GM21528 (cell line): ENCODE results near the gene JPH2.

ENCODE experiments used
- ATAC-seq: cut with Tn5 transposase; IDR thresholded peaks from one replicate; pipeline ENCODE4 v1.9.1; 2021; ENCODE audit warnings: mild to moderate bottlenecking, moderate library complexity; ENCODE audit not compliant: unreplicated experiment, low FRiP score

JPH2 gene

GRCh38 chr20:44110816-44111568 is 76.0 kb downstream of the JPH2 start:
- ATAC-seq, result no peak

DNA sequence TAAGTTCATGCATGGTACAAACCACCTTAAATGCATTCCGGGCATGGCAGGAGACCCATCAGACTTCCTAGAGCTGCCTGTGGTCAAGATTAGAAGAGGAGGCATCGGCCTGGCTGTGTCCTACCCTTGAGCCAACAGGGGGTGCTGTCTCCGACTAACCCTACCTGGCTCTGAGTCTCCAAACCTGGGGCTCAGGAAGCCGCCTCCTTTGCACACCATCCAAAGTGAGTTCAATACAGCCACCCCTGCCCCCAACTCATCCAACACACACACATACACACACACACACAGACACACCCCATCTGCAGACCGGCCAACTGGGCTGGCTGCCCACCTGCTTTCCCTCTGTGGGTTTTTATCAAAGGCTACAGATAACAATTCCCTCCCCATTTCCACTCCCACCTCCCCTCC is 77.0 kb downstream of the JPH2 start:
- no peak for ATAC-seq

- ATAC-seq, result no peak
Measured at GRCh38 chr20:44106615-44107014, 80.4 kb downstream of the JPH2 start.

DNA sequence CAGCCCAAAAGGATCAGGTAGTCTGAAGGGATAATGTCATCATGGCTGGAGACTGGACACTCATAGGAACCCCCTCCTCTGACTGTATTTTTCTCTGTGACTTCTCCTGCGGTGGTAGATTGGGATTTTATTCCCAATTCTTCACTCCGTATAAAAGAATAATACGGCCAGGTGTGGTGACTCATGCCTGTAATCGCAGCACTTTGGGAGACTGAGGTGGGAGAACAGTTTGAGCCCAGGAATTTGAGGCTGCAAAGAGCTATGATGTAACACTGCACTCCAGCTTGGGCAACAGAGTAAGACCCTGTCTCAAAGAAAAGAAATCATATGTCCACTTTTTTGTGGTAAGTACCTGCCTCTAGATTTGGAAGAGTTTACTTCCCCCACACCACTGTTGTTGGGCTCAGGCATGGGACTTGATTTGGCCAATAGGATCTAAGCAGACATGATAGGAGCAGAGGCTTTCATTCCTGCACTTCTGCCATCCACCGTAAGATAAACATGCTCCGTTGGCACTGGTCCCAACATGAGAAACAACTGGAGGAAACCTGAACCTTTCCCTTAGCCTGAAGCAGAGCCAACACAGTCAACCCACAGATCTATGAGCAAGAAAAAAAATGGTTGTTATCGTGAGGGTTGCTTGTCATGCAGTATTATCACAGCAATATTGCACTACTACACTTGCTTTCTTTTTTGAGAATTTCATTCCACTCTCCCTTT is 82.0 kb downstream of the JPH2 start:
- no peak for ATAC-seq

- ATAC-seq, result no peak
Measured at GRCh38 chr20:44102582-44102981, 84.4 kb downstream of the JPH2 start.

DNA sequence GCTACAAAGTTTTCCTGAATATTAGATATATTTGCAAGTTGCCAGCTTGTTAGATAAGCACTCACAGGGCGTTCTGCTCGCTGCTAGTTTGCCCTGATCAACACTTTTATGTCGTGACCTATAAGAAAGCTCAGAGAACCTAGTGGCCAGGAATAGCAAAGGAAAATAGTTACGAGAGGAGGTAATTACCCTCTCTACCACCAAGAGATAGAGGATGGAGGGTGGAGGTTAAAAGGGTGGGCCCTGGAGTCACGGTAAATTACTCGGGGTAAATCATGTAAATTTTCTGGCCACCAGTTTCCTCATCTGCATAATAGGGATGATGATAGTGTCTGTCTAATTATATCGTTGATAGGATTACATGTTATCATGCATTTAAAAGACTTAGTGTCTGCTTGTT is 87.2 kb downstream of the JPH2 start:
- ATAC-seq, result no peak

DNA sequence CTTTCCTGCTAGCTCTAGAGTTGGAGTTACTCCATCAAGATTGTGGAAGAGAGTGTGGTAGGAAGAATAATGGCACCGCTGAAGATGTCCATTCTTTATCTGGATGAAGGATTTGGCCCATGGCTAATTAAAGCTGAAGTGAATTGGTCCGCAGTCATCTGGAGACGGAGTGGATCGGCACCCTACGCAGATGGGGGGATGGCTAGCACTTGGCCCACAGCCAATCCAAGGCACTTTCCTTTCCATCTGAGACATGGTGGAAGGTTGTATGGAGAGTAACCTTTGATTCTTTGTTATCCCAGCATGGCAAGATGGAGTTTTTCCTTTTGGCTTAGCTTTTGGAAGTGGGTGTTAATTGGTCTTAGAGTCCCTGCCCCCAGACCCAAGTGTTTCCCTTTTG is 88.3 kb downstream of the JPH2 start:
- no peak for ATAC-seq

DNA sequence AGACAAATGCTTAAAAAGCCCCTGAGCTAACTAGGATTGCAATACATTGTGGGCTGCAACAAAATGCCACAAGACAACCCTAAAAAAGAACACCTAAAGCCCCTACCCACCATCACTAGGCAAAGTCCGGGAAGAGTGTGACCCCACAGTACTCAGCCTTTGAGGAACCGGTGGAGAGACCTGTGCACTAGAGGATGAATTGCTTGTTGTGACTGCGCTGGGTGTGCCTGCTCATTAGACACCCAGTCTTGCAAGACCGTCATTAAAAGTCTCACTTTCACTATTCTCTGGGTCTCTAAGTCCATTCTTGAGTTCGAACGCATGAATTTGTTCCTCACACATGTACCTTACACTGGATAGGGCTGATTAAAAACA is 88.7 kb downstream of the JPH2 start:
- no peak for ATAC-seq

DNA sequence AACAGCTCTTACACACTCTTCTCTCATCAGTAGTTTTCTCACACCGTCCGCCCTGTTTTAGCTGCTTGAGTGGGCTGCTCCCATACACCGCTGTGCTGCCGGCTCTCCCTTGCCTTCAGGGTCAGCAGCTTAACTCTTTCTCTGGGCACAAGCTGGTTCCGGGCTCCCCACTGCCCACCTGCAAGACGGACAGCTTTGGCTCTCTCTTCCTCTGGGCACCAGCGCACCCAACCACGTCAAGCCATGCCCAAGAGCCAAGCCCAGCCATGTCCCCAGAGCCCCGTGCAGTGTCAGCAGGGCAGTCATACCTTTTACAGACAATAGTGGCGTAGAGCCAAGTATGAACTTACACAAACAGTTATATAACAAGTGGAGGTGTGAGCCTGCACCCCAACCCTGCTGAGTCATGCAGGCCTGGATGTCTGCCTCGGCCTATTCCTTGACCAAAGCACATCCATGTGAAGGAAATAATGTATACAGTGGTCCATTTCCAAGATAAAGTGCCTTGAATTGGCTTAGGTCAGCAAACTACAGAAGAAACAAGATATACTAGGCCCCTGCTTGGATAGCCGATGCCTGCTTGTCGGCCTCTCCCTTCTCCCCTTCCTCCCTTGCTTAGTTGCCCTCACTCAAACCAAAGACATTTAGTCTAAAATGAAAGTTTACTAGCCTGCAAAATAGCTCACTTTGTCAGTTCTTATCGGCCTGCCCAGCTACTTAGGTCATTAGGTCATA is 89.3 kb downstream of the JPH2 start:
- ATAC-seq, result no peak

DNA sequence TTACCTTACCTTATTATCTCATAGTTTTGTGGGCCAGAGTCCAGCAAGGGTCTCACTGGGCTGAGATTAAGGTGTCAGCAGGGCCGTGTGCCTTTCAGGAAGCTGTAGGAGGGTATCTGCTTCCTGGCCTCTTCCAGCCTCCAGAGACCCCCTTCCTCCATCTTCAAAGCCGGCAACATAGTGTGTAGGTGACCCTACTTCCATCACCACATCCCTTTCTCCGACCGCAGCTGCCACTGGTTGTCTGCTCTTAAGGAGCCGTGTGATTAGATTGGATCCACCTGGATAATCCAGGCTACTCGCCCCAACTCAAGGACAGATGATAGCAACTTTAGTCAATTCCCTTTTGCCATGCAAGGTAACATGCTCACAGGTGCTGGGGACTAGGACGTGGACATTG is 91.2 kb downstream of the JPH2 start:
- ATAC-seq, result no peak

GRCh38 chr20:44093249-44093582 is 93.8 kb downstream of the JPH2 start:
- ATAC-seq, result no peak

- ATAC-seq, result no peak
Measured at GRCh38 chr20:44092551-44093248, 94.3 kb downstream of the JPH2 start.

DNA sequence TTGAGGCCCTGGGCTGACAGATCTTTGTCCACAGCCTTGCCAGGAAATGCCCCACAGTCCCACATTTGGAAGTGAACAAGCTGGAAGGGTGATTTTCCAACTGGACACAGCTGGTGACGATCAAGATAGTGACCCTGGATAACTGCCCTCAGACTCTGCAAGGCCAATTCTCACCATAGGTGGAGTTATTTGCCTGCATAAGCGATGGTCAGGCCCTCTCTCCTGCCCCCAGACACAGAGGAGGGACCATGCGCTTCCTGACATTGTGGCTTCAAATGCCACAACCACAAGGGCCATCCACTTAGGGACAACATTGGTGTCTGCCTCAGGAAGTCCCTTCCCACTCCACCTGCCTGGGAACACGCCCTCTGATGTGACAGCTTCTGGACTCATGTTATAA is 96.0 kb downstream of the JPH2 start:
- no peak for ATAC-seq

DNA sequence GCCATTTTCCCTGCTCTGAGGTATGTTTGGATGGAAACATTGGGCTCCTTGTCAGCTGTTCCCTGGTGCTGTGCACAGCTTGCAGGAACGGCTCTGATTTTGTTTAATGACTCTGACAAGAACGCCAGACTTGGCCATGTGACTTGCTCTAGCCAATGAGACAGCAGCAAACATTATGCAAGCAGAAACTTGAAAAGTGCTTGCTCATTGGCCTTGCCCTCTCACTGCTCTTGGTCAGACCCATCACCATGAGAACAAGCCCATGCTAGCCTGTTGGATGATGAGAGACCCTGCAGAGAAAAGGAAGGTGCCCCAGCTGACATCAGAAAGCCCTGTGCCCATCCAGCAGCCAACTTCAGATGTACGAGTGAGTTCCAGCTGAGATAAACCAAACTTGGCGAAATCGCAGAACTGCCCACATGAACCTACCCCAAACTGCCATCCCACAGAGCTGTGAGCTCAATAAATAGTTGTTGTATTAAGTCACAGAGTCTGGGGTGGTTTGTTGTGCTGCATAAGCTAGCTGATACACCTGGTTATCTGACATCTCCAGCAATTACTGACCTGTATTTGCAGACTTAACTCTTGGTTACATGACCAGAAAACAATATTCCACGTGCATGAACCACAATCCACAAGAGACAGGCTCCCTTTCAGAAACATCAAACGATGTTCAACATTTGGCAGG is 96.9 kb downstream of the JPH2 start:
- ATAC-seq, result no peak

- ATAC-seq, result no peak
Measured at GRCh38 chr20:44087857-44088120, 99.2 kb downstream of the JPH2 start.

- no peak for ATAC-seq
Measured at GRCh38 chr20:44087051-44087856, 99.7 kb downstream of the JPH2 start.

- no peak for ATAC-seq
Measured at GRCh38 chr20:44085616-44086434, 101.2 kb downstream of the JPH2 start.

GRCh38 chr20:44084891-44085290 is 102.1 kb downstream of the JPH2 start:
- ATAC-seq, result no peak

DNA sequence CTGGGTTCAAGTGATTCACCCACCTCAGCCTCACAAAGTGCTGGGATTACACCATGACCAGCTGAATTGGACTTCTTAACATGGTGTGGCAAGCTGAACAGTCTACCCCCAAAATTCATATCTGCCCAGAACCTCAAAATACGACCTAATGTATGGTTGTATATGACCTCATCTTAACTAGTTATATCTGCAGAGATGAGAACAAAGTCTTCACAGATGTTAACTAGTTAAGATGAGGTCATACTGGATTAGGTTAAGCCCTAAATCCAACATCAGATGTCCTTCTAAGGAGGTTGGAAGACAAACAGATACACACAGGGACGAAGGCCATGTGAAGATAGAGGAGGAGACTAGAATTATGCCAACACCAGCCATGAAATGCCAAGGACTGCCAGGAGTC is 102.5 kb downstream of the JPH2 start:
- no peak for ATAC-seq
